Trophoblast cell (in vitro differentiated cells and primary cell): ENCODE results near the gene RAB34.
A peak's percentile ranks its signal among the peaks of the same experiment; 100 is the strongest.

Source experiments
- DNase-seq, 2 donors: peaks; one replicate each; pipeline ENCODE4 v3.0.0-alpha.2; 2016
- H2AFZ ChIP-seq: 2 replicates; pipeline ENCODE4 v1.6.1; 2013; ENCODE audit warnings: low read length, moderate library complexity, mild to moderate bottlenecking; ENCODE audit not compliant: insufficient read depth, poor library complexity
- H2AK5ac ChIP-seq: 2 replicates; pipeline ENCODE4 v1.6.1; 2013; ENCODE audit warnings: mild to moderate bottlenecking, low read length
- H2BK120ac ChIP-seq: 2 replicates; pipeline ENCODE4 v1.6.1; 2013; ENCODE audit warnings: low read length, mild to moderate bottlenecking, moderate library complexity; ENCODE audit not compliant: insufficient read depth, poor library complexity
- H2BK12ac ChIP-seq: 2 replicates; pipeline ENCODE4 v1.6.1; 2013; ENCODE audit warnings: mild to moderate bottlenecking, low read length, moderate library complexity
- H2BK5ac ChIP-seq: 2 replicates; pipeline ENCODE4 v1.6.1; 2013; ENCODE audit warnings: low read length, low read depth, moderate library complexity, mild to moderate bottlenecking; ENCODE audit not compliant: poor library complexity
- H3K14ac ChIP-seq: 2 replicates; pipeline ENCODE4 v1.6.1; 2013; ENCODE audit warnings: mild to moderate bottlenecking, low read length
- H3K18ac ChIP-seq: 2 replicates; pipeline ENCODE4 v1.6.1; 2013; ENCODE audit warnings: mild to moderate bottlenecking, low read length
- H3K23ac ChIP-seq: 2 replicates; pipeline ENCODE4 v1.6.1; 2013; ENCODE audit warnings: low read length
- H3K27ac ChIP-seq: 2 replicates; pipeline ENCODE4 v1.5.1; 2013; ENCODE audit warnings: low read depth, mild to moderate bottlenecking, inconsistent platforms, low read length, moderate library complexity
- H3K27me3 ChIP-seq: 2 replicates; pipeline ENCODE4 v1.6.1; 2013; ENCODE audit warnings: inconsistent platforms, mild to moderate bottlenecking, low read length, moderate library complexity; ENCODE audit not compliant: insufficient read depth
- H3K36me3 ChIP-seq, 2 experiments: 1 replicate in 1 of 2; 2 replicates in 1 of 2; pipeline ENCODE4 v1.6.1; 2013; ENCODE audit warnings: low read length in 2 of 2, mild to moderate bottlenecking in 2 of 2, moderate library complexity in 1 of 2; ENCODE audit not compliant: insufficient read depth in 2 of 2, control insufficient read depth in 1 of 2
- H3K4ac ChIP-seq: 2 replicates; pipeline ENCODE4 v1.6.1; 2013; ENCODE audit warnings: low read depth, mild to moderate bottlenecking, low read length, moderate library complexity
- H3K4me1 ChIP-seq, 2 experiments: 1 replicate in 1 of 2; 2 replicates in 1 of 2; pipeline ENCODE4 v1.6.1; 2013; ENCODE audit warnings: low read length in 2 of 2, mild to moderate bottlenecking in 2 of 2, moderate library complexity in 1 of 2; ENCODE audit not compliant: insufficient read depth in 2 of 2, control insufficient read depth in 1 of 2
- H3K4me2 ChIP-seq: 2 replicates; pipeline ENCODE4 v1.6.1; 2013; ENCODE audit warnings: inconsistent platforms, mild to moderate bottlenecking, low read length, moderate library complexity
- H3K4me3 ChIP-seq: 2 replicates; pipeline ENCODE4 v1.5.1; 2013; ENCODE audit warnings: mild to moderate bottlenecking, low read depth, low read length, inconsistent platforms
- H3K79me1 ChIP-seq: one replicate; pipeline ENCODE4 v1.6.1; 2013; ENCODE audit warnings: low read length
- H3K79me2 ChIP-seq: 2 replicates; pipeline ENCODE4 v1.6.1; 2013; ENCODE audit warnings: low read length, mild to moderate bottlenecking; ENCODE audit not compliant: control insufficient read depth, insufficient read depth, poor library complexity
- H3K9ac ChIP-seq: 2 replicates; pipeline ENCODE4 v1.6.1; 2013; ENCODE audit warnings: mild to moderate bottlenecking, low read length
- H3K9me3 ChIP-seq: 2 replicates; pipeline ENCODE4 v1.6.1; 2013; ENCODE audit warnings: low read depth, mild to moderate bottlenecking, control low read depth, inconsistent platforms, low read length; ENCODE audit not compliant: insufficient read depth
- H4K12ac ChIP-seq: 2 replicates; pipeline ENCODE4 v1.6.1; 2013; ENCODE audit warnings: low read depth, mild to moderate bottlenecking, low read length, moderate library complexity
- H4K8ac ChIP-seq: 2 replicates; pipeline ENCODE4 v1.6.1; 2013; ENCODE audit warnings: low read depth, mild to moderate bottlenecking, low read length, moderate library complexity
- H4K91ac ChIP-seq: one replicate; pipeline ENCODE4 v1.6.1; 2013; ENCODE audit warnings: low read depth, mild to moderate bottlenecking, low read length, moderate library complexity
- WGBS: extraction: QIAGEN DNeasy Blood & Tissue Kit; methylation state at CpG from one replicate; pipeline ENCODE4 v1.1.7; 2013; ENCODE audit warnings: missing lambda C conversion rate; ENCODE audit not compliant: insufficient read length, insufficient coverage; ENCODE audit errors: extremely low coverage; 5-methylcytosine and 5-hydroxymethylcytosine counted together

The RAB34 gene

GRCh38 chr17:28745786-28746411 lies 28.2 kb upstream of the RAB34 start:
- peak overlapping the region; percentile 37 for H2AFZ ChIP-seq
- peaks cover 46 to 59% of the 10 kb centered on the region in 2 experiments for H3K36me3 ChIP-seq
- peak overlapping the region; percentile 75 for H4K8ac ChIP-seq
- H2BK120ac ChIP-seq, result peak overlapping the region; percentile 95
- peaks cover 51% of the 10 kb centered on the region for H3K79me1 ChIP-seq
- peak overlapping the region; percentile 96 for H3K18ac ChIP-seq
- no peak overlapping the region for H3K23ac ChIP-seq
- peak; percentile 98 for DNase-seq
- H3K9ac ChIP-seq, result peak overlapping the region; percentile 59
- H3K4ac ChIP-seq, result peak overlapping the region; percentile 99
- H3K4me2 ChIP-seq, result peak overlapping the region; percentile 66
- peak overlapping the region; percentile 100 for H3K27ac ChIP-seq
- WGBS, result no CpG with 5 or more reads among the region's 4 CpGs
- H3K4me3 ChIP-seq, result peak overlapping the region; percentile 96
- H4K91ac ChIP-seq, result peak overlapping the region; percentile 99
- peaks cover 35% of the 10 kb centered on the region for H3K79me2 ChIP-seq
- H3K27me3 ChIP-seq, result no peaks in the 10 kb centered on the region
- H2BK12ac ChIP-seq, result peak overlapping the region; percentile 83
- peaks cover 32 to 41% of the 10 kb centered on the region in 2 experiments for H3K4me1 ChIP-seq
- peaks cover 2% of the 10 kb centered on the region for H3K9me3 ChIP-seq
- H2BK5ac ChIP-seq, result peak overlapping the region; percentile 95
- H2AK5ac ChIP-seq, result peak overlapping the region; percentile 89
- peak overlapping the region; percentile 90 for H3K14ac ChIP-seq
- H4K12ac ChIP-seq, result peak overlapping the region; percentile 34

- H3K79me2 ChIP-seq, result peaks cover 35% of the 10 kb centered on the region
- peak overlapping the region; percentile 97 for H3K18ac ChIP-seq
- peak overlapping the region; percentile 99 for H4K91ac ChIP-seq
- peak overlapping the region; percentile 98 for H2AK5ac ChIP-seq
- peak overlapping the region; percentile 96 for H3K4me3 ChIP-seq
- peak overlapping the region; percentile 79 for H4K12ac ChIP-seq
- peak overlapping the region; percentile 71 for H2AFZ ChIP-seq
- H3K9me3 ChIP-seq, result peaks cover 5% of the 10 kb centered on the region
- H3K79me1 ChIP-seq, result peaks cover 51% of the 10 kb centered on the region
- H2BK120ac ChIP-seq, result peak overlapping the region; percentile 98
- peak; percentile 48 to 54 for DNase-seq
- peak overlapping the region; percentile 100 for H3K27ac ChIP-seq
- no CpG with 5 or more reads among the region's 31 CpGs for WGBS
- peak overlapping the region; percentile 66 for H3K4me2 ChIP-seq
- peak overlapping the region; percentile 83 for H2BK12ac ChIP-seq
- peak overlapping the region; percentile 96 for H2BK5ac ChIP-seq
- peaks cover 43 to 51% of the 10 kb centered on the region in 2 experiments for H3K36me3 ChIP-seq
- H3K14ac ChIP-seq, result peak overlapping the region; percentile 98
- H3K23ac ChIP-seq, result peak overlapping the region; percentile 76
- peak overlapping the region; percentile 99 for H3K4ac ChIP-seq
- H4K8ac ChIP-seq, result peak overlapping the region; percentile 92
- no peaks in the 10 kb centered on the region for H3K27me3 ChIP-seq
- H3K4me1 ChIP-seq, result peaks cover 32 to 41% of the 10 kb centered on the region in 2 experiments
- peak overlapping the region; percentile 98 for H3K9ac ChIP-seq
These were observed 27.5 kb upstream of the RAB34 start for GRCh38 chr17:28744972-28745785.

- peak overlapping the region; percentile 47 for H2BK12ac ChIP-seq
- H3K79me2 ChIP-seq, result peaks cover 35% of the 10 kb centered on the region
- H2AFZ ChIP-seq, result peak overlapping the region; percentile 92
- peak overlapping the region; percentile 98 for H2AK5ac ChIP-seq
- WGBS, result no CpG with 5 or more reads among the region's 61 CpGs
- peak; percentile 38 to 75 for DNase-seq
- peak overlapping the region; percentile 97 for H4K12ac ChIP-seq
- H4K8ac ChIP-seq, result peak overlapping the region; percentile 92
- H3K14ac ChIP-seq, result peak overlapping the region; percentile 99
- H3K18ac ChIP-seq, result peak overlapping the region; percentile 97
- peak overlapping the region; percentile 99 for H3K4ac ChIP-seq
- peak overlapping the region; percentile 66 for H3K4me2 ChIP-seq
- H3K4me3 ChIP-seq, result peak overlapping the region; percentile 96
- peaks cover 32 to 41% of the 10 kb centered on the region in 2 experiments for H3K4me1 ChIP-seq
- H3K79me1 ChIP-seq, result peaks cover 51% of the 10 kb centered on the region
- H3K27ac ChIP-seq, result peak overlapping the region; percentile 100
- no peaks in the 10 kb centered on the region for H3K27me3 ChIP-seq
- peak overlapping the region; percentile 99 for H2BK5ac ChIP-seq
- H3K9ac ChIP-seq, result peak overlapping the region; percentile 98
- H3K36me3 ChIP-seq, result peaks cover 37 to 44% of the 10 kb centered on the region in 2 experiments
- H2BK120ac ChIP-seq, result peak overlapping the region; percentile 98
- peak overlapping the region; percentile 99 for H4K91ac ChIP-seq
- peak overlapping the region; percentile 76 for H3K23ac ChIP-seq
- peaks cover 5% of the 10 kb centered on the region for H3K9me3 ChIP-seq
These were observed 26.7 kb upstream of the RAB34 start for GRCh38 chr17:28744104-28744971.
